HepG2 (cell line): ENCODE data around the gene WDR18. TPM values are rescaled to one million over a fixed set of nuclear protein-coding genes. Genes with fewer than 3 reads are reported as not detected.

Source experiments
- CENPT ChIP-seq: sonication (generic); formaldehyde crosslinking; IDR thresholded peaks from 2 replicates; pipeline ENCODE4 v1.8.0; 2022; ENCODE audit warnings: low read depth, mild to moderate bottlenecking, moderate library complexity, missing genetic modification reagents
- FOXJ3 ChIP-seq: sonication (generic); formaldehyde crosslinking; IDR thresholded peaks from 2 replicates; pipeline ENCODE4 v1.4.0; 2020; ENCODE audit warnings: missing genetic modification reagents, mild to moderate bottlenecking, borderline replicate concordance
- GABPB1 ChIP-seq: IDR thresholded peaks from 2 replicates; pipeline ENCODE4 v1.6.1; 2016; ENCODE audit warnings: mild to moderate bottlenecking, missing genetic modification reagents, moderate library complexity, missing compliant biosample characterization
- KDM5A ChIP-seq: fragments of 200-600 bp; sonication (generic); IDR thresholded peaks from 2 replicates; pipeline ENCODE4 v1.7.0; 2018; ENCODE audit warnings: antibody characterized with exemption, mild to moderate bottlenecking, low read length, borderline replicate concordance
- NFKB2 ChIP-seq: sonication (generic); formaldehyde crosslinking; IDR thresholded peaks from 2 replicates; pipeline ENCODE4 v1.4.0; 2020; ENCODE audit warnings: missing genetic modification reagents, borderline replicate concordance
- NFRKB ChIP-seq: fragments of 450-650 bp; IDR thresholded peaks from 2 replicates; pipeline ENCODE4 v1.6.1; 2017
- PAWR ChIP-seq: sonication (generic); formaldehyde crosslinking; IDR thresholded peaks from 2 replicates; pipeline ENCODE4 v1.4.0; 2020; ENCODE audit warnings: missing genetic modification reagents, mild to moderate bottlenecking, borderline replicate concordance
- RNF219 ChIP-seq: sonication (generic); formaldehyde crosslinking; IDR thresholded peaks from 2 replicates; pipeline ENCODE4 v1.5.0; 2020; ENCODE audit warnings: mild to moderate bottlenecking, missing genetic modification reagents
- SIX1 ChIP-seq: sonication (generic); formaldehyde crosslinking; IDR thresholded peaks from 2 replicates; pipeline ENCODE4 v1.4.0; 2020; ENCODE audit warnings: missing genetic modification reagents, borderline replicate concordance
- ZNF644 ChIP-seq: IDR thresholded peaks from 2 replicates; pipeline ENCODE4 v1.6.1; 2016; ENCODE audit warnings: low read depth
- ZNF790 ChIP-seq: sonication (generic); formaldehyde crosslinking; IDR thresholded peaks from 2 replicates; pipeline ENCODE4 v1.8.0; 2022; ENCODE audit warnings: missing genetic modification reagents, mild to moderate bottlenecking, borderline replicate concordance
- polyA plus RNA-seq, 8 experiments: library from polyadenylated mRNA; depleted of rRNA in 3 of 8; stranded (reverse) in 7 of 8; unstranded in 1 of 8; fragments of >200 nt; fragmentation: Illumina TruSeq in 4 of 8; extraction: Trizol in 4 of 8; gene quantifications; 2 replicates each; pipeline versions ENCODE4 v1.2.1 to v1.2.3, GENCODE V29; 2011 to 2016; ENCODE audit warnings: low read depth in 4 of 8, missing spikeins in 1 of 8, mixed read lengths in 1 of 8; ENCODE audit not compliant: insufficient read depth in 1 of 8
- total RNA-seq, 5 experiments: library from RNA; depleted of rRNA; stranded (reverse); fragments of >200 nt; fragmentation: Illumina TruSeq; extraction: Trizol; gene quantifications; 2 replicates each; pipeline ENCODE4 v1.2.3, GENCODE V29; 2016; ENCODE audit warnings: low read depth in 1 of 5
- TF ChIP-seq, protein P1 (sequence below): sonication (generic); formaldehyde crosslinking; IDR thresholded peaks from 2 replicates; pipeline ENCODE4 v1.4.0; 2020; ENCODE audit warnings: missing genetic modification reagents
- TF ChIP-seq, protein P2 (sequence below): sonication (generic); formaldehyde crosslinking; IDR thresholded peaks from 2 replicates; pipeline ENCODE4 v1.8.0; 2022; ENCODE audit warnings: mild to moderate bottlenecking, missing genetic modification reagents, moderate library complexity
- TF ChIP-seq, protein P3 (sequence below): IDR thresholded peaks from 2 replicates; pipeline ENCODE4 v1.6.1; 2016; ENCODE audit warnings: mild to moderate bottlenecking

WDR18 gene
- total and polyA plus RNA-seq, 2 of the 13 experiments (the other 11 are each of a cell fraction or from before 2014, with no cell fraction given), result 36.4 to 47.6 TPM

GRCh38 chr19:934865-935479 is 49.2 kb upstream of the WDR18 start (continued):
- TF ChIP-seq, protein P1, sequence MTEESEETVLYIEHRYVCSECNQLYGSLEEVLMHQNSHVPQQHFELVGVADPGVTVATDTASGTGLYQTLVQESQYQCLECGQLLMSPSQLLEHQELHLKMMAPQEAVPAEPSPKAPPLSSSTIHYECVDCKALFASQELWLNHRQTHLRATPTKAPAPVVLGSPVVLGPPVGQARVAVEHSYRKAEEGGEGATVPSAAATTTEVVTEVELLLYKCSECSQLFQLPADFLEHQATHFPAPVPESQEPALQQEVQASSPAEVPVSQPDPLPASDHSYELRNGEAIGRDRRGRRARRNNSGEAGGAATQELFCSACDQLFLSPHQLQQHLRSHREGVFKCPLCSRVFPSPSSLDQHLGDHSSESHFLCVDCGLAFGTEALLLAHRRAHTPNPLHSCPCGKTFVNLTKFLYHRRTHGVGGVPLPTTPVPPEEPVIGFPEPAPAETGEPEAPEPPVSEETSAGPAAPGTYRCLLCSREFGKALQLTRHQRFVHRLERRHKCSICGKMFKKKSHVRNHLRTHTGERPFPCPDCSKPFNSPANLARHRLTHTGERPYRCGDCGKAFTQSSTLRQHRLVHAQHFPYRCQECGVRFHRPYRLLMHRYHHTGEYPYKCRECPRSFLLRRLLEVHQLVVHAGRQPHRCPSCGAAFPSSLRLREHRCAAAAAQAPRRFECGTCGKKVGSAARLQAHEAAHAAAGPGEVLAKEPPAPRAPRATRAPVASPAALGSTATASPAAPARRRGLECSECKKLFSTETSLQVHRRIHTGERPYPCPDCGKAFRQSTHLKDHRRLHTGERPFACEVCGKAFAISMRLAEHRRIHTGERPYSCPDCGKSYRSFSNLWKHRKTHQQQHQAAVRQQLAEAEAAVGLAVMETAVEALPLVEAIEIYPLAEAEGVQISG (CRISPR knock-in tag), result peak; percentile 84
- TF ChIP-seq ZNF644 (CRISPR knock-in tag), result 0 out of 2 replicates have a peak, but pooled peaks have one; percentile 28
- no peak; the same call in 1 of the 2 replicates for TF ChIP-seq RNF219
- no peak for TF ChIP-seq KDM5A
- 0 out of 2 replicates have a peak, but pooled peaks have one; percentile 70 for TF ChIP-seq PAWR (CRISPR knock-in tag)
- no peak for TF ChIP-seq ZNF790 (CRISPR knock-in tag)
- no peak for TF ChIP-seq NFRKB
- TF ChIP-seq CENPT (CRISPR knock-in tag), result peak; percentile 28; the same call in 1 of the 2 replicates
- peak; percentile 37; the same call in 1 of the 2 replicates for TF ChIP-seq SIX1 (CRISPR knock-in tag)
- TF ChIP-seq GABPB1 (CRISPR knock-in tag), result peak; percentile 90
- TF ChIP-seq, protein P2, sequence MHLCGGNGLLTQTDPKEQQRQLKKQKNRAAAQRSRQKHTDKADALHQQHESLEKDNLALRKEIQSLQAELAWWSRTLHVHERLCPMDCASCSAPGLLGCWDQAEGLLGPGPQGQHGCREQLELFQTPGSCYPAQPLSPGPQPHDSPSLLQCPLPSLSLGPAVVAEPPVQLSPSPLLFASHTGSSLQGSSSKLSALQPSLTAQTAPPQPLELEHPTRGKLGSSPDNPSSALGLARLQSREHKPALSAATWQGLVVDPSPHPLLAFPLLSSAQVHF (CRISPR knock-in tag), result no peak
- peak; percentile 87 for TF ChIP-seq FOXJ3
- TF ChIP-seq NFKB2 (CRISPR knock-in tag), result peak; percentile 90; the same call in 1 of the 2 replicates
- TF ChIP-seq, protein P3, sequence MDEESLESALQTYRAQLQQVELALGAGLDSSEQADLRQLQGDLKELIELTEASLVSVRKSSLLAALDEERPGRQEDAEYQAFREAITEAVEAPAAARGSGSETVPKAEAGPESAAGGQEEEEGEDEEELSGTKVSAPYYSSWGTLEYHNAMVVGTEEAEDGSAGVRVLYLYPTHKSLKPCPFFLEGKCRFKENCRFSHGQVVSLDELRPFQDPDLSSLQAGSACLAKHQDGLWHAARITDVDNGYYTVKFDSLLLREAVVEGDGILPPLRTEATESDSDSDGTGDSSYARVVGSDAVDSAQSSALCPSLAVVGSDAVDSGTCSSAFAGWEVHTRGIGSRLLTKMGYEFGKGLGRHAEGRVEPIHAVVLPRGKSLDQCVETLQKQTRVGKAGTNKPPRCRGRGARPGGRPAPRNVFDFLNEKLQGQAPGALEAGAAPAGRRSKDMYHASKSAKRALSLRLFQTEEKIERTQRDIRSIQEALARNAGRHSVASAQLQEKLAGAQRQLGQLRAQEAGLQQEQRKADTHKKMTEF, result peak; percentile 98
